Tongue (tissue), 2 donors: ENCODE measurements around the gene TMEM33. TPM values are rescaled to one million over a fixed set of nuclear protein-coding genes. Genes with fewer than 3 reads are reported as not detected.
"Not testable (repeated sequence)": the region's sequence is repeated elsewhere in the genome, so short reads cannot be mapped to it uniquely, and the experiment has no call there.

ENCODE experiments used
- DNase-seq: peaks from one replicate; pipeline ENCODE4 v3.0.0-alpha.2; 2015
- total RNA-seq: library from RNA; depleted of rRNA; stranded (reverse); fragments of >200 nt; gene quantifications from one replicate; pipeline ENCODE4 v1.2.3, GENCODE V29; 2014

Gene TMEM33
- total RNA-seq, result 38.2 TPM

- peak; percentile 95 for DNase-seq
Measured at GRCh38 chr4:41934901-41935651, at the start of gene TMEM33. Gene TMEM33, plus strand, starts transcription at chr4:41935429. Its CDS starts 56 bp downstream, at chr4:41935485.

GRCh38 chr4:41885456-41885855 lies 49.8 kb upstream of the TMEM33 start:
- no peak for DNase-seq

- no peak for DNase-seq
Measured at GRCh38 chr4:41887277-41887676, 48.0 kb upstream of the TMEM33 start.

- peak; percentile 76 for DNase-seq
Measured at GRCh38 chr4:41887821-41888686, 47.2 kb upstream of the TMEM33 start.

- no peak for DNase-seq
Measured at GRCh38 chr4:41888687-41889074, 46.5 kb upstream of the TMEM33 start.

GRCh38 chr4:41889317-41889716 lies 45.9 kb upstream of the TMEM33 start:
- DNase-seq, result no peak

GRCh38 chr4:41890085-41890484 lies 45.1 kb upstream of the TMEM33 start:
- DNase-seq, result no peak

GRCh38 chr4:41896648-41897047 lies 38.6 kb upstream of the TMEM33 start:
- DNase-seq, result no peak

GRCh38 chr4:41897698-41898097 lies 37.5 kb upstream of the TMEM33 start:
- no peak for DNase-seq

GRCh38 chr4:41909136-41909535 lies 26.1 kb upstream of the TMEM33 start:
- not testable (repeated sequence) for DNase-seq

GRCh38 chr4:41912546-41912945 lies 22.7 kb upstream of the TMEM33 start:
- no peak for DNase-seq

- no peak for DNase-seq
Measured at GRCh38 chr4:41913509-41913908, 21.7 kb upstream of the TMEM33 start.

- DNase-seq, result no peak
Measured at GRCh38 chr4:41918278-41918677, 17.0 kb upstream of the TMEM33 start.

GRCh38 chr4:41920416-41920815 lies 14.8 kb upstream of the TMEM33 start:
- DNase-seq, result not testable (repeated sequence)

GRCh38 chr4:41921476-41921875 lies 13.8 kb upstream of the TMEM33 start:
- DNase-seq, result no peak

- DNase-seq, result no peak
Measured at GRCh38 chr4:41927796-41928499, 7.3 kb upstream of the TMEM33 start.

GRCh38 chr4:41930139-41930831 lies 4.9 kb upstream of the TMEM33 start:
- DNase-seq, result no peak

- DNase-seq, result no peak
Measured at GRCh38 chr4:41932988-41933387, 2.2 kb upstream of the TMEM33 start.

- no peak for DNase-seq
Measured at GRCh38 chr4:41933997-41934503, 1.2 kb upstream of the TMEM33 start.

- DNase-seq, result no peak
Measured at GRCh38 chr4:41934514-41934900, 722 bp upstream of the TMEM33 start.

GRCh38 chr4:41935652-41936021 lies 408 bp downstream of the TMEM33 start:
- no peak for DNase-seq

- DNase-seq, result no peak
Measured at GRCh38 chr4:41939016-41939626, 3.9 kb downstream of the TMEM33 start.
